Neuronal stem cell (in vitro differentiated cells): Measurements from ENCODE around the gene BCDIN3D.
A peak's percentile ranks its signal among the peaks of the same experiment; 100 is the strongest.

Experiments
- DNase-seq: peaks from one replicate; pipeline ENCODE4 v3.0.0-alpha.2; 2013; ENCODE audit warnings: low spot score
- H2AFZ ChIP-seq: one replicate; pipeline ENCODE4 v1.6.1; 2013; ENCODE audit warnings: mild to moderate bottlenecking, low read length, inconsistent platforms
- H2AK5ac ChIP-seq: 2 replicates; pipeline ENCODE4 v1.6.1; 2013; ENCODE audit warnings: low read depth, mild to moderate bottlenecking, inconsistent platforms, low read length, moderate library complexity, mixed read lengths
- H2BK120ac ChIP-seq: 2 replicates; pipeline ENCODE4 v1.6.1; 2013; ENCODE audit warnings: low read depth, mild to moderate bottlenecking, inconsistent platforms, low read length, moderate library complexity, mixed read lengths
- H2BK12ac ChIP-seq: one replicate; pipeline ENCODE4 v1.6.1; 2013; ENCODE audit warnings: low read length, inconsistent platforms
- H2BK15ac ChIP-seq: 2 replicates; pipeline ENCODE4 v1.6.1; 2013; ENCODE audit warnings: mild to moderate bottlenecking, low read length, inconsistent platforms, mixed read lengths
- H2BK5ac ChIP-seq: one replicate; pipeline ENCODE4 v1.6.1; 2013; ENCODE audit warnings: inconsistent platforms, mild to moderate bottlenecking, low read length, moderate library complexity
- H3K14ac ChIP-seq: one replicate; pipeline ENCODE4 v1.6.1; 2013; ENCODE audit warnings: low read length, inconsistent platforms
- H3K18ac ChIP-seq: 2 replicates; pipeline ENCODE4 v1.6.1; 2013; ENCODE audit warnings: low read length, inconsistent platforms
- H3K23ac ChIP-seq: 2 replicates; pipeline ENCODE4 v1.6.1; 2013; ENCODE audit warnings: low read depth, mild to moderate bottlenecking, mixed read lengths, low read length, inconsistent platforms; ENCODE audit not compliant: poor library complexity
- H3K27ac ChIP-seq: replicated peaks from 3 replicates; pipeline ENCODE4 v1.5.1; 2013; ENCODE audit warnings: low read length, inconsistent platforms
- H3K27me3 ChIP-seq, 3 experiments: 2 replicates each; pipeline ENCODE4 v1.6.1; 2013; ENCODE audit warnings: low read length in 3 of 3, mild to moderate bottlenecking in 2 of 3, inconsistent platforms in 1 of 3, low read depth in 1 of 3, mixed read lengths in 1 of 3, moderate library complexity in 1 of 3; ENCODE audit not compliant: control insufficient read depth in 3 of 3, insufficient read depth in 3 of 3
- H3K36me3 ChIP-seq, 2 donors: replicated peaks in 1 of 2; 2 replicates each; pipeline ENCODE4 v1.6.1; 2013; ENCODE audit warnings: low read length in 2 of 2; ENCODE audit not compliant: control insufficient read depth in 2 of 2, insufficient read depth in 2 of 2
- H3K4ac ChIP-seq: 2 replicates; pipeline ENCODE4 v1.6.1; 2013; ENCODE audit warnings: inconsistent platforms, mild to moderate bottlenecking, low read length, moderate library complexity
- H3K4me1 ChIP-seq, 2 donors: 1 replicate in 1 of 2; 2 replicates in 1 of 2; pipeline ENCODE4 v1.6.1; 2013; ENCODE audit warnings: low read length in 2 of 2, low read depth in 1 of 2; ENCODE audit not compliant: control insufficient read depth in 2 of 2, insufficient read depth in 1 of 2
- H3K4me2 ChIP-seq: one replicate; pipeline ENCODE4 v1.6.1; 2013; ENCODE audit warnings: mild to moderate bottlenecking, low read length, inconsistent platforms; ENCODE audit not compliant: insufficient read depth, poor library complexity, severe bottlenecking
- H3K4me3 ChIP-seq, 2 donors: 2 replicates each; pipeline ENCODE4 v1.5.1; 2013; ENCODE audit warnings: low read length in 2 of 2, mild to moderate bottlenecking in 2 of 2, inconsistent platforms in 1 of 2, moderate library complexity in 1 of 2
- H3K79me1 ChIP-seq: one replicate; pipeline ENCODE4 v1.6.1; 2013; ENCODE audit warnings: low read depth, mild to moderate bottlenecking, inconsistent platforms, low read length, moderate library complexity
- H3K9ac ChIP-seq: one replicate; pipeline ENCODE4 v1.6.1; 2013; ENCODE audit warnings: mild to moderate bottlenecking, low read depth, low read length, inconsistent platforms; ENCODE audit not compliant: poor library complexity
- H3K9me3 ChIP-seq, 2 donors: replicated peaks in 1 of 2; 2 replicates each; pipeline versions ENCODE3 to v1.6.1; 2013; ENCODE audit warnings: low read length in 2 of 2, mild to moderate bottlenecking in 2 of 2, inconsistent platforms in 1 of 2, low read depth in 1 of 2, mixed read lengths in 1 of 2, moderate library complexity in 1 of 2; ENCODE audit not compliant: control insufficient read depth in 2 of 2, insufficient read depth in 1 of 2
- H4K8ac ChIP-seq: one replicate; pipeline ENCODE4 v1.6.1; 2013; ENCODE audit warnings: low read depth, mild to moderate bottlenecking, inconsistent platforms, low read length, moderate library complexity
- H4K91ac ChIP-seq: one replicate; pipeline ENCODE4 v1.6.1; 2013; ENCODE audit warnings: low read length, low read depth, mild to moderate bottlenecking, inconsistent platforms; ENCODE audit not compliant: poor library complexity
- WGBS, 2 donors: extraction: QIAGEN DNeasy Blood & Tissue Kit; methylation state at CpG; one replicate each; pipeline ENCODE4 v1.1.7; 2013; ENCODE audit warnings: missing lambda C conversion rate in 2 of 2, mixed read lengths in 1 of 2; ENCODE audit not compliant: insufficient read length in 2 of 2, insufficient replicate concordance in 1 of 2; ENCODE audit errors: extremely low coverage in 2 of 2; 5-methylcytosine and 5-hydroxymethylcytosine counted together

BCDIN3D gene

DNA sequence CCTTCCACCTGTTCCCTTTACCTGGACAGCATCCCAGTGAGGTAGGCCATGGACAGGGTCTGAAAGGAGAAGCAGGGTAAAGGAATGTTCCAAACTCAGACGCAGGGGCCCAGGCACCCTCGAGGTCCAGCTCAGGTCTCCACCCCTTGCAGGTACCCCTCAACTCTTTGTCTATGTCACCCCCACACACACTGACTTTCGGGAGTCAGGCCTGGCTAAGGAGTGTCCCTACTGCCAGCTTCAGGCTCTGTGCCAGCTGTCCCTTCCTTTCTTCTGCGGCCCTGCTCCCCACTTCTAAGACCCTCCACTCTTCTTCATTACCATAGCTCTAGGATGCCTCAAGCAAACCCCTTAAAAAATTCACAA, 47.2 kb upstream of the BCDIN3D start:
- Histone ChIP-seq H3K14ac (no peak overlapping the region), H2BK5ac (no peak overlapping the region), H2AFZ (no peak overlapping the region), H2BK12ac (no peak overlapping the region), H4K91ac (no peak overlapping the region), H3K23ac (no peak overlapping the region), H3K79me1 (no peaks in the 10 kb centered on the region), H3K4me2 (no peak overlapping the region), H3K9me3 (no peaks in the 10 kb centered on the region), H2AK5ac (peak overlapping the region; percentile 60), H2BK15ac (peak overlapping the region; percentile 45), H3K27me3 (peaks cover 0 to 60% (median 0%) of the 10 kb centered on the region in 3 experiments), H2BK120ac (no peak overlapping the region), H3K4me1 (peaks cover 9 to 10% of the 10 kb centered on the region in 2 donors), H3K18ac (no peak overlapping the region), H4K8ac (no peak overlapping the region), H3K36me3 (no peaks in the 10 kb centered on the region), H3K27ac (no peak overlapping the region), H3K9ac (no peak overlapping the region), H3K4ac (no peak overlapping the region), H3K4me3 (no peak overlapping the region)
- no CpG with 5 or more reads among the region's 4 CpGs for WGBS, 2 donors
- DNase-seq, result no peak

DNA sequence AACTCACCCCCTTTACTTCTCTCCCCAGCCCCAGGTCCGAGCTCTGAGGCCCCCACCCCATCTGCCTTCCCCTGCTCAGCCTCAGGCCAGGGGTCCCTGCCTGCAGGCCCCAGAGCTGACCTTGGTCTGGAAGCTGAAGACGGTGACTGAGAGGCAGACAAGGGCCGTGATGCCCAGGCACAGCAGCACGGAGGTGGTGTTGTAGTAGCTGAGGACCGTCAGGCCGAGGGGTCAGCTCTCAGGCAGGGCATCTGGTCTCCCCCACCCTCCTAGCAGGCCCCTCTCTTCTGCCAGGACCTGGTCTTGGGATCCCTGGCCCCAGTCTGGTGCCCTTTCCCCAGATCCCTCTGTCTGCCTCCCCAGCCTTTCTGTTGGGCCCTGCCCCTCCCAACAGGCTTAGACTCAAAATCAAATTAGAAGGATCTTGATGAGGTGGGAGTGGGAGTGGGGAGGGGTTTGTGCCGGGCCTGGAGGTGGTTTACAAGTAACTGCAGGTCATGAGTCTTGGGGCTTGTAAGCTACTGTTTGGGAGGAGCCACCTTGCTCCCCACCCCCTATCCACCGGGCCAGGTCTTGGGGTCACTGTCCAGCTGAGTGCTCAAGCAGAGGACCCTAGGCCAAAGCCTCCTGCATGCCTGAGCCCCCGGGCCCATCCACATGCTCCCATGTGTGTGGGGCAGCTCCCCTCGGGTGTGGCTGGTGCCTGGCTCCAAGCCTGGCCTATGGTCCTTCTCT, 46.6 kb upstream of the BCDIN3D start:
- Histone ChIP-seq H3K4me3 (no peak overlapping the region), H2BK120ac (no peak overlapping the region), H2BK15ac (peak overlapping the region; percentile 71), H3K14ac (peak overlapping the region; percentile 4), H3K79me1 (no peaks in the 10 kb centered on the region), H3K4ac (no peak overlapping the region), H3K4me2 (no peak overlapping the region), H3K18ac (peak overlapping the region; percentile 75), H4K91ac (no peak overlapping the region), H3K27ac (no peak overlapping the region), H2BK12ac (peak overlapping the region; percentile 75), H3K27me3 (peaks cover 0 to 58% (median 0%) of the 10 kb centered on the region in 3 experiments), H3K36me3 (no peaks in the 10 kb centered on the region), H2BK5ac (no peak overlapping the region), H2AK5ac (peak overlapping the region; percentile 60), H2AFZ (no peak overlapping the region), H3K4me1 (peaks cover 8% of the 10 kb centered on the region in 2 donors), H3K9ac (no peak overlapping the region), H3K23ac (no peak overlapping the region), H4K8ac (no peak overlapping the region), H3K9me3 (no peaks in the 10 kb centered on the region)
- no CpG with 5 or more reads among the region's 10 CpGs for WGBS, 2 donors
- no peak for DNase-seq

DNA sequence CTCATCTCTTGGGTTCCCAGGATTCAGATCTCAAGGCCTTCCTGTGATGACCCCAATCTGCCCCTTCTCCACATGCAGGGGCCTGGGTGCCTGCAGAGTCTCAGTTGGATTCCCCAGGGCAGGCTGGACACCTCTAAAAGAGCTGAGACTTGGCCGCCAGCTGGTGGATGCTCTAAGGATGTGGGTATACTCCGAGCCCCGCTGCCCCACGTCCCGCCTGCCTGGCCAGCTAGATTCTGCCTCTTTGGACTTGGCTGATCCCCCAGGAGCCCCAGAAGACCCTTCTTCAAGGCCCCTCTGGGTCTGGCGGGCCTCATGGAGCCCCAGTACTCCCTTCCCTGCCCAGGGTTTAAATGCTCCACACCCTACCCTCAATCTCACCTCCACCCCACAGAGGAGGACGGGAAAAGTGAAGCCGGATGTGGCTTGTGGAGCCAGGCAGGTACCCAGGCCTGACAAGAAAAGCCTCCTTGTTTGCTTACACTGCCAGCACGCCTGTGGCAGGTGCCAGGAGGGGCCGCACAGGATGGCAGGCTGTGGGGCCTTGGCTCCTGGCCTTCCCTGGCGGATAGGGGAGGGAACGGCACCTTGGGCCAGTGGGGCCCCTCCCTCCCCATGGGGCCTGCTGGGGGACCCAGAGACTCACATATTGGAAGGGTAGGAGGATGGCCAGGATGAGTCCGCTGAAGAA, 45.7 kb upstream of the BCDIN3D start:
- H3K4ac ChIP-seq, result no peak overlapping the region
- H2AK5ac ChIP-seq, result peak overlapping the region; percentile 32
- no peak overlapping the region for H3K4me3 ChIP-seq
- no peak for DNase-seq
- no peak overlapping the region for H3K4me2 ChIP-seq
- peaks cover 4 to 7% of the 10 kb centered on the region in 2 donors for H3K4me1 ChIP-seq
- peak overlapping the region; percentile 78 for H4K91ac ChIP-seq
- no peak overlapping the region for H2BK120ac ChIP-seq
- H4K8ac ChIP-seq, result peak overlapping the region; percentile 48
- H2BK5ac ChIP-seq, result no peak overlapping the region
- H3K36me3 ChIP-seq, result no peaks in the 10 kb centered on the region
- H3K18ac ChIP-seq, result peak overlapping the region; percentile 38
- H3K9ac ChIP-seq, result no peak overlapping the region
- H2BK12ac ChIP-seq, result peak overlapping the region; percentile 75
- H3K27me3 ChIP-seq, result peaks cover 0 to 58% (median 0%) of the 10 kb centered on the region in 3 experiments
- H3K14ac ChIP-seq, result peak overlapping the region; percentile 4
- H3K9me3 ChIP-seq, result no peaks in the 10 kb centered on the region
- no peak overlapping the region for H3K23ac ChIP-seq
- no peak overlapping the region for H2AFZ ChIP-seq
- WGBS, 2 donors, result no CpG with 5 or more reads among the region's 13 CpGs
- peak overlapping the region; percentile 88 for H2BK15ac ChIP-seq
- no peaks in the 10 kb centered on the region for H3K79me1 ChIP-seq
- H3K27ac ChIP-seq, result no peak overlapping the region
